MG63 (cell line): ENCODE data around the gene PKHD1. TPM values are rescaled to one million over a fixed set of nuclear protein-coding genes. Genes with fewer than 3 reads are reported as not detected.

Experiments
- DNase-seq: peaks from one replicate; pipeline ENCODE4 v3.0.0-alpha.2; 2020
- H3K27me3 ChIP-seq: fragments of 250-450 bp; sonication (Bioruptor Pico); 2 replicates; pipeline ENCODE4 v1.5.1; 2020; ENCODE audit warnings: mild to moderate bottlenecking, moderate library complexity
- H3K36me3 ChIP-seq: fragments of 250-450 bp; sonication (Bioruptor Pico); 2 replicates; pipeline ENCODE4 v1.5.1; 2020; ENCODE audit warnings: mild to moderate bottlenecking, moderate library complexity
- H3K4me3 ChIP-seq: fragments of 250-450 bp; sonication (Bioruptor Pico); 2 replicates; pipeline ENCODE4 v1.5.1; 2020; ENCODE audit warnings: mild to moderate bottlenecking, moderate library complexity
- H3K9me3 ChIP-seq: fragments of 250-450 bp; sonication (Bioruptor Pico); 2 replicates; pipeline ENCODE4 v1.5.1; 2020; ENCODE audit warnings: mild to moderate bottlenecking, moderate library complexity
- total RNA-seq: library from RNA; depleted of rRNA; stranded (reverse); fragments of >200 nt; shearing (Covaris generic); gene quantifications from 2 replicates; pipeline ENCODE4 v1.2.3, GENCODE V29; 2014; ENCODE audit warnings: low replicate concordance

The PKHD1 gene
- total RNA-seq, 1 experiment from 2014 or later: not detected

GRCh38 chr6:52116605-52116948 lies 29.2 kb upstream of the PKHD1 start:
- peaks cover 4% of the 10 kb centered on the region for H3K9me3 ChIP-seq
- H3K27me3 ChIP-seq: peaks cover 45% of the 10 kb centered on the region
- no peak overlapping the region for H3K4me3 ChIP-seq
- no peak for DNase-seq
- no peaks in the 10 kb centered on the region for H3K36me3 ChIP-seq

- Histone ChIP-seq H3K9me3 (peaks cover 8% of the 10 kb centered on the region), H3K36me3 (no peaks in the 10 kb centered on the region), H3K4me3 (no peak overlapping the region), H3K27me3 (peaks cover 43% of the 10 kb centered on the region)
- DNase-seq: no peak
Observed at GRCh38 chr6:52115891-52116604, 28.6 kb upstream of the PKHD1 start.

GRCh38 chr6:52115145-52115741 lies 27.8 kb upstream of the PKHD1 start:
- Histone ChIP-seq H3K9me3 (peaks cover 8% of the 10 kb centered on the region), H3K27me3 (peaks cover 38% of the 10 kb centered on the region), H3K4me3 (no peak overlapping the region), H3K36me3 (no peaks in the 10 kb centered on the region)
- no peak for DNase-seq

GRCh38 chr6:52109171-52109571 lies 21.8 kb upstream of the PKHD1 start:
- no peak for DNase-seq

GRCh38 chr6:52108128-52108527 lies 20.7 kb upstream of the PKHD1 start:
- Histone ChIP-seq H3K4me3 (no peak overlapping the region), H3K36me3 (no peaks in the 10 kb centered on the region), H3K27me3 (peaks cover 71% of the 10 kb centered on the region), H3K9me3 (peaks cover 6% of the 10 kb centered on the region; the same call in 1 of the 2 replicates)
- peak; percentile 30 for DNase-seq

More at GRCh38 chr6:52109171-52109571, 21.8 kb upstream of the PKHD1 start:
- H3K36me3 ChIP-seq: no peaks in the 10 kb centered on the region
- H3K4me3 ChIP-seq: no peak overlapping the region
- H3K27me3 ChIP-seq: peaks cover 61% of the 10 kb centered on the region
- H3K9me3 ChIP-seq: peaks cover 8% of the 10 kb centered on the region; the same call in 1 of the 2 replicates

- Histone ChIP-seq H3K27me3 (peaks cover 82% of the 10 kb centered on the region), H3K36me3 (no peaks in the 10 kb centered on the region), H3K9me3 (peaks cover 6% of the 10 kb centered on the region; the same call in 1 of the 2 replicates), H3K4me3 (no peak overlapping the region)
- DNase-seq: no peak
Observed at GRCh38 chr6:52106994-52107393, 19.6 kb upstream of the PKHD1 start.

GRCh38 chr6:52104979-52105378 lies 17.6 kb upstream of the PKHD1 start:
- Histone ChIP-seq H3K9me3 (no peaks in the 10 kb centered on the region), H3K36me3 (no peaks in the 10 kb centered on the region), H3K4me3 (no peak overlapping the region), H3K27me3 (peaks cover 95% of the 10 kb centered on the region)
- DNase-seq: no peak

GRCh38 chr6:52103623-52104022 lies 16.2 kb upstream of the PKHD1 start:
- Histone ChIP-seq H3K9me3 (no peaks in the 10 kb centered on the region), H3K27me3 (peaks cover 98% of the 10 kb centered on the region), H3K4me3 (no peak overlapping the region), H3K36me3 (no peaks in the 10 kb centered on the region)
- DNase-seq: no peak

GRCh38 chr6:52102405-52102804 lies 15.0 kb upstream of the PKHD1 start:
- no peak for DNase-seq
- Histone ChIP-seq H3K27me3 (peaks cover 100% of the 10 kb centered on the region), H3K4me3 (no peak overlapping the region), H3K9me3 (no peaks in the 10 kb centered on the region), H3K36me3 (no peaks in the 10 kb centered on the region)

GRCh38 chr6:52098721-52099120 lies 11.3 kb upstream of the PKHD1 start:
- H3K36me3 ChIP-seq: no peaks in the 10 kb centered on the region
- DNase-seq: no peak
- no peak overlapping the region for H3K4me3 ChIP-seq
- H3K27me3 ChIP-seq: peaks cover 71% of the 10 kb centered on the region
- peaks cover 7% of the 10 kb centered on the region for H3K9me3 ChIP-seq

- Histone ChIP-seq H3K36me3 (no peaks in the 10 kb centered on the region), H3K9me3 (peaks cover 21% of the 10 kb centered on the region)
- DNase-seq: no peak
Observed at GRCh38 chr6:52089758-52090348, 2.4 kb upstream of the PKHD1 start.

GRCh38 chr6:52086741-52087140 lies 672 bp downstream of the PKHD1 start:
- H3K9me3 ChIP-seq: peaks cover 7% of the 10 kb centered on the region; the same call in 1 of the 2 replicates
- peaks cover 52% of the 10 kb centered on the region for H3K27me3 ChIP-seq
- DNase-seq: no peak
- H3K36me3 ChIP-seq: no peaks in the 10 kb centered on the region
- H3K4me3 ChIP-seq: no peak overlapping the region

More at GRCh38 chr6:52089758-52090348, 2.4 kb upstream of the PKHD1 start:
- Histone ChIP-seq H3K27me3 (peaks cover 36% of the 10 kb centered on the region), H3K4me3 (no peak overlapping the region)

GRCh38 chr6:52081237-52081636 lies 6.2 kb downstream of the PKHD1 start:
- H3K4me3 ChIP-seq: no peak overlapping the region
- no peaks in the 10 kb centered on the region for H3K36me3 ChIP-seq
- H3K9me3 ChIP-seq: no peaks in the 10 kb centered on the region
- no peak for DNase-seq
- H3K27me3 ChIP-seq: peaks cover 82% of the 10 kb centered on the region

- H3K4me3 ChIP-seq: no peak overlapping the region
- H3K36me3 ChIP-seq: no peaks in the 10 kb centered on the region
- no peak for DNase-seq
- no peaks in the 10 kb centered on the region for H3K9me3 ChIP-seq
- H3K27me3 ChIP-seq: peaks cover 90% of the 10 kb centered on the region
Observed at GRCh38 chr6:52077961-52078625, 9.3 kb downstream of the PKHD1 start.

GRCh38 chr6:52077180-52077884 lies 10.1 kb downstream of the PKHD1 start:
- DNase-seq: no peak
- no peaks in the 10 kb centered on the region for H3K9me3 ChIP-seq
- no peak overlapping the region for H3K4me3 ChIP-seq
- peaks cover 90% of the 10 kb centered on the region for H3K27me3 ChIP-seq
- H3K36me3 ChIP-seq: no peaks in the 10 kb centered on the region

- no peaks in the 10 kb centered on the region for H3K36me3 ChIP-seq
- H3K27me3 ChIP-seq: peaks cover 90% of the 10 kb centered on the region
- no peak for DNase-seq
- no peaks in the 10 kb centered on the region for H3K9me3 ChIP-seq
- no peak overlapping the region for H3K4me3 ChIP-seq
Observed at GRCh38 chr6:52076791-52077179, 10.6 kb downstream of the PKHD1 start.

- Histone ChIP-seq H3K36me3 (no peaks in the 10 kb centered on the region), H3K27me3 (peaks cover 84% of the 10 kb centered on the region), H3K4me3 (no peak overlapping the region), H3K9me3 (no peaks in the 10 kb centered on the region)
- DNase-seq: no peak
Observed at GRCh38 chr6:52074716-52075115, 12.7 kb downstream of the PKHD1 start.
